AG09319 (cell line): Measurements from ENCODE around the gene BMP8B.
"Not testable (repeated sequence)": the region's sequence is repeated elsewhere in the genome, so short reads cannot be mapped to it uniquely, and the experiment has no call there.

Source experiments
- DNase-seq: peaks from one replicate; pipeline ENCODE4 v3.0.0-alpha.2; 2010; ENCODE audit warnings: low read depth; ENCODE audit errors: extremely low read depth
- CTCF ChIP-seq: IDR thresholded peaks from 2 replicates; pipeline ENCODE4 v1.5.1; 2011; ENCODE audit warnings: low read depth, mild to moderate bottlenecking, inconsistent platforms, low read length, moderate library complexity

Gene BMP8B

GRCh38 chr1:39789571-39790110 lies 976 bp upstream of the BMP8B start:
- TF ChIP-seq CTCF: no peak
- DNase-seq: no peak

DNA sequence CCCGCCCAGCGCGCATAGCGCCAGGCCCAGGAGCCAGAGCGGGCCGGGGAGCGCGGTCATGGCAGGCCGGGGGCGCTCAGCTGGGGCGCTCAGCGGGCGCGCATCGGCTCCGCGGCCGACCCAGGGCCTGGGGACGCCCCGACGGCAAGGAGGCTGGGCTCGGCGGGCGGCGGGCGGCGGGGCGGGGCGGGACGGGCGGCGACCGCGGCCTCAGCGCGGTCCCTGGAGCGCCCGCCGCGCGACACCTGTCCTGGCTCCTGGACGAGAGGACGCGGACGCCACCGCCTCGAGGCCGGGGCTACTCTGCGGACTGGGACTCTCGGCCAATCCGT lies 273 bp downstream of the BMP8B start:
- DNase-seq: no peak
- no peak for TF ChIP-seq CTCF

GRCh38 chr1:39787964-39788363 lies 701 bp downstream of the BMP8B start:
- not testable (repeated sequence) for DNase-seq

DNA sequence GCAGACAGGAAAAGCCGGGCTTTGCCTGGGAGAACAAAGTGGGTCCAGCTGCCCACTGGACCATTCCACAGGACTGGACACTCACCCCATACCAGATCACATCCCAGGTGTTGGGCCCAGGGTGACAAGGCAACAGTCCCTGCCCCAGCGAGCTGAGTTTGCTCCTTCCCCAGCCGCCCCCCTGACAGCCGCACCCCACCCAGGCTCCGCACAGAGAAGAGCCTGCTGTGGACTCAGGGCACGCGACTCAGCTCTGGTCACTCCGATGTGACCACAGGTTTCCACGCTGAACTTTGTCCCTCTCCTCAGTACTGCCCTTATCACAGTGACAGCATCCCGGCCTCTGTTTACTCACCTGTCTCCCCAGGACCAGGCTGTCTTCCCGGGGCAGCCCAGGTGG lies 1.2 kb downstream of the BMP8B start:
- DNase-seq: no peak
- no peak for TF ChIP-seq CTCF

DNA sequence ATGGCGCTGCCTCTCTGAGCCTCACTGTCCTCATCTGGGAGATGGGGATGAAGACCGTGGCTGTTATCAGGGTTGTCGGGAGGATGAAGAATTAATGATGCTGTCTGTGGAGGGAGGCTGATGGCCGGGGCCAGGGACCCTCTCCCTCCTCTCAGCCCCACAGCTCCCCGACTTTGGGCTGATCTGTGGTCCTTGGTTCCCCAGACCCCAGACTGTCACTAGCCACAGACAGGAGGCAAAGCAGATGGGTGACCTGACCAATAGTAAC lies 1.6 kb downstream of the BMP8B start:
- DNase-seq: not testable (repeated sequence)

DNA sequence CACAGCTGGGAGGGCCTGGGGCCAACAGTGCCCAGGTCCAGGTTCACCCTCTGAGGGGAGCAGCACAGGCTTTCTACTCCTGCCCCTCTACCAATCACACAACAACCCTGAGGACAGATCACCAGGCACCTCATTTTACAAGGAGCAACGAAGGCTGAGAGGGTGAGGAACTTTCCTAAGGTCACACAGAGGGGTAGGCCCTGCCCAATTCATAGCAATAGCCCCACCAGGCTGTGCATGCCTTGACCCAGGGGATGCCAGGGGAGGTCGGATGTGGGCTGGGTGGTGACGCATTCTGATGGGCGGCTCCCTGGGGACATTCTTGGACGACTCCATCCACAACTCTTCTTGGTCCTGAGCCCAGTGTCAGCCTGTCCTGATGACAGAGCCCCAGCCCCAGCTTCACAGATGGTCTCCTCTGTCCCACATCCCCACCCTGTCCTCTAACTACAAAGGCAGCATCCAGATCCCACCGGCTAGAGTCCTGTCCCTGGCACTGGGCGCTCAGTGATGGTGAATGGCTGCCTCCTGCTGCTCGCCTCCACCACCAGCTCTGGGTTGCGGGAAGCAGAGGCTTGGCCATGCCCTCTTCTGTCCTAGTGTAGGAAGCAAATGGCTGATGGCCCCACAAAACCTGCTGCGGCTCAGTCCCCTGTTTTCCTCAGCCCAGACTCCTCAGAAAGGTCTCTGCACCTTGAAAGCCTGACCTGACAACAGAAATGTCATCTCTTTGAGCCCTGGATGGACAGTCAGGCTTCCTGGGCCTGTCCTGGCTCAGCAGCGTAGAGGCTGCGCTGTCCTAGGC lies 2.2 kb downstream of the BMP8B start:
- DNase-seq: not testable (repeated sequence)

DNA sequence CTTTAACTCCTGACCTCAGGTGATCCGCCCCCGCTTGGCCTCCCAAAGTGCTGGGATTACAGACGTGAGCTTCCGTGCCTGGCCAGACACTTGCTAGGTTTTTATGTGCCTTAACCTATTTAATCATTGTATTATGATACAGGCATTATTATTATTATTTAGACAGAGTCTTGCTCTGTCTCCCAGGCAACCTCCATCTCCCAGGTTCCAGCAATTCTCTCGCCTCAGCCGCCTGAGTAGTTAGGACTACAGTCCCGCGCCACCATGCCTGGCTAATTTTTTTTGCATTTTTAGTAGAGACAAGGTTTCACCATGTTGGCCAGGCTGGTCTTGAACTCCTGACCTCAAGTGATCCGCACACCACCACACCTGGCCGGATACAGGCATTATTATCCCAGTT lies 6.0 kb downstream of the BMP8B start:
- DNase-seq: not testable (repeated sequence)

DNA sequence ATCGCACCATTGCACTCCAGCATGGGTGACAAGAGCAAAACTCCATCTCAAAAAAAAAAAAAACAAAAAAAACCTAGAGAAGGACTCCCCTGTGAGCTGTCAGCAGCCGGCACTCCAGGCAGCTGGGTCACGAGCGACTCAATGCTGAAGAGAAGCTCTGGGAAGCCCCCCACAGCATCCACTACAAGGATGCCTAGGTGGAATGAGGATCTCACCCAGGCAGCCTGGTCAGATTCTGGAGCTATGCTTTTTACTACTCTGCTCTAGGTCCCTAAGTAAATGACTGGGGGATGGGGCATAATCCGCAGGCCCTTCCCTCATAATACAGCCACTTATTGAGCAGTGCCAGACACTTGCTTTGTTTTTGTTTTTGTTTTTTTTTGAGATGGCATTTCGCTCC lies 6.6 kb downstream of the BMP8B start:
- no peak for DNase-seq
- TF ChIP-seq CTCF: no peak

DNA sequence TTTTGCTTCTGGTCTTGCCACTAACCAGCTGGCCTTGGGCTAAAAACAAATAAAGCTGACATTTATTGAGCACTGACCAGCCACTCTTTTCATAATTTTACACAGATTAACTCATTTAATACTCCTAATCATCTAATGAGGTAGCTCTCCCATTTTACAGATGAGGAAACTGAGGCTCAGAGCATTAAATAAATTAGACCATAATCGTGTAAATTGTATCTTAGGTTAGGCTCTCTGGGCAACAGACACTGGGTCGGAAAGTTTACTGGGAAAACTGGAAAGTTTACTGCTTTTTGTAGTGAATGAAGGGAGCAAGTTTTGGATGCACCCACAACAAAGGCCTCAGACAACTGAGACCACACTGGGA lies 7.3 kb downstream of the BMP8B start:
- DNase-seq: no peak
- no peak for TF ChIP-seq CTCF

DNA sequence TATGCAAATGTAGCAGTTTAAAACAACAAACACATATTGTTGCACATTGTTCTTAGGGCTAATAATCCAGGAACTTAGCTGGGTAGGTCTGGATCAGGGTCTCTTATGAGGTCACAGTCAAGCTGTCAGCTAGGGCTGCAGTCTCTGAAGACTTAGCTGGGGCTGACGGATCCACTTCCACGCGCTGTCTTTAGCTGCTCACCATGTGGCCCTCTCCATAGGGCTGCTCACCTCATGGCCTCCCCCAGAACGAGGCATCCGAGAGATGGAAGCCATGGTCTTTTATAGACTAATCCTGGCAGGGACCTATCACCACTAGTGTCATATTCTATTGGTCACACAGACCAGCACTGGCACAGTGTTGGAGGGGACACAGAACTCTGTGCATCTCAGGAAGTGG lies 8.8 kb downstream of the BMP8B start:
- no peak for TF ChIP-seq CTCF
- no peak for DNase-seq
